ENCODE results near the gene PIP5K1A.
"Not testable (repeated sequence)": the region's sequence is repeated elsewhere in the genome, so short reads cannot be mapped to it uniquely, and the experiment has no call there.

The PIP5K1A gene, protein sequence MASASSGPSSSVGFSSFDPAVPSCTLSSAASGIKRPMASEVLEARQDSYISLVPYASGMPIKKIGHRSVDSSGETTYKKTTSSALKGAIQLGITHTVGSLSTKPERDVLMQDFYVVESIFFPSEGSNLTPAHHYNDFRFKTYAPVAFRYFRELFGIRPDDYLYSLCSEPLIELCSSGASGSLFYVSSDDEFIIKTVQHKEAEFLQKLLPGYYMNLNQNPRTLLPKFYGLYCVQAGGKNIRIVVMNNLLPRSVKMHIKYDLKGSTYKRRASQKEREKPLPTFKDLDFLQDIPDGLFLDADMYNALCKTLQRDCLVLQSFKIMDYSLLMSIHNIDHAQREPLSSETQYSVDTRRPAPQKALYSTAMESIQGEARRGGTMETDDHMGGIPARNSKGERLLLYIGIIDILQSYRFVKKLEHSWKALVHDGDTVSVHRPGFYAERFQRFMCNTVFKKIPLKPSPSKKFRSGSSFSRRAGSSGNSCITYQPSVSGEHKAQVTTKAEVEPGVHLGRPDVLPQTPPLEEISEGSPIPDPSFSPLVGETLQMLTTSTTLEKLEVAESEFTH

DNA sequence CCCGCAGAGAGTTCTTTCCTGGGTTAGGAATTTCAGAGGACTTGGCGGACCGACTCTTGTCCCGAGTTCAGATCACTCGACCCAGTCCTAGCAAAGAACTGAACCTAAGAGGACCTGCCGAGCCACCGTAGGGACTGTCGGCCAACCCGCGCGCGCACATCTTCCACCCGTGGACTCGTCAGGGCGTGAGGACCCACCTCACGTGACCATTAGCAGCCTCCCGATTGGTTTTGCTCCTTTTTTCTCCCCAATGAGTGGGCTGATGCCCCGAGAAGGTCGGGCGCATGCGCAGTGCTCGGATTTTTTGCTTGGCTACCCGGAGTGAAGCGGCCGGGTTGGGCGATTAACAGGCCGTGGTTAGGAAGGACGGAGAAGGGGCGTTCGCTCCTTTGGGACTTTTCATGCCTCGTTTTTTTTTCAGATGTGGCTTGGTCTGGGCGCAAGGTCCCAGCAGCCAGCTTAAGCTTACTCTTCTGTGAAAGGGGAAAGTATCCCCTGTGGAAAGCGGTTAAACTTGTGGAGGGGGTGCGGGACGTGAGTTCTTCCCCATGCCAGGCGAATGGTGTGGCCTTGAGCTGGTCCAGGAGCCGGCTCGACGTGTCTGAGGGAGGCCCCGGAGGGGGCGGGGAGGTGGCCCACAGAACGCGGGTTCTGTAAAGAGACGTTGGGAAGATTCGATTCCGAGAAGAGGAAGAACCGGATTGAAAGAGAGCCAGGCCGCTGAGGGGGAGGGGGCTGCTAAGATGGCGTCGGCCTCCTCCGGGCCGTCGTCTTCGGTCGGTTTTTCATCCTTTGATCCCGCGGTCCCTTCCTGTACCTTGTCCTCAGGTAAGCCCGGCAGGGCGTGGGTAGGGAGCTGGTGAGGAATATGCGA, at the start of gene PIP5K1A:
Gene PIP5K1A (plus strand): TSS at position 299 of the 874 bp plus-strand sequence. CDS start 445 bp downstream, at position 744.
- in situ Hi-C loops (cut with HindIII; ENCODE audit: low sequenced_read_pairs), result no loop called here

DNA sequence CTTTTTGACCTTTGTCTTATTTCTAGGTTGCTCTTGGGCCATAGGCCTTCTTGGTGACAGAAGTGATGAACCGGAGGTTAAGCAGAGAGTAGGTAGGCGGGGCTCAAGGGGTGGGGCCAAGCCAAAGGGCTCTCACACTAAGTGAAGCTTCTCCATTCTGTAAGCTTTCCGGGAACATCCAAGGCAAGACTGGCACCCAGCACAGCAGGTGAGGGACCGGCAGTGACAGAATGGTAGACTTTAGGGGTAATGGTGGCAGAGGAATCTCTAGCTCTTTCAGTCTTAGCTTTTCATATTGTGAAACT, 41.9 kb upstream of the PIP5K1A start, which contains the start of gene TNFAIP8L2:
Gene TNFAIP8L2 (plus strand): TSS at position 135 of the 305 bp plus-strand sequence. CDS start 2,049 bp downstream, outside the sequence.
- in situ Hi-C loops (cut with HindIII; ENCODE audit: low sequenced_read_pairs), result loop anchor here (5.0 to 10.0 kb wide), 4 partner anchors 34 to 132 kb away; no protein-coding TSS in a partner anchor

DNA sequence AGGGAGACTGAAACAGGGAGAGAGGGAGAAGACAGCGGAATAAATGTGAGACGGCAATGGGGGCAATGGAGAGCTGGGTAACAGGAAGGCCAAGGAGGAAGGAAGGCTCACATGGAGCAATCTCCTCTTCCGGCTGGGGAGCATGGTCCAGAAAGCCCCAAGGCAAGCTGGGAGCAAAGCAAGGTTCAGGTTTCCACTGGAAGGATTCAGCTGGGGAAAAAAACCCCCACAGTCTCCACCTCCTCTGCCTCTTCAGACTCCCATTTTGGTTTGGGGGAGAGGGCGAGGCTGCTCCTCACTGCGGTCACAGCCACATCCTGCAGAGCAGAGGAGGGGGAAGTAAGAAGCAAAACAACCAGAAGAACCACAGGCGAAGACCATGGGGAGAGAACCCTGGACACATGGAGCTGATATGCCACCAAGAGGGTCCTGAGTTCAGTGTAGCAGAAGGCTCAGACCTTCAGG, 41.3 kb upstream of the PIP5K1A start:
- in situ Hi-C loops (cut with HindIII; ENCODE audit: low sequenced_read_pairs), result loop anchor here (5.0 to 10.0 kb wide), 4 partner anchors 35 to 132 kb away; no protein-coding TSS in a partner anchor

DNA sequence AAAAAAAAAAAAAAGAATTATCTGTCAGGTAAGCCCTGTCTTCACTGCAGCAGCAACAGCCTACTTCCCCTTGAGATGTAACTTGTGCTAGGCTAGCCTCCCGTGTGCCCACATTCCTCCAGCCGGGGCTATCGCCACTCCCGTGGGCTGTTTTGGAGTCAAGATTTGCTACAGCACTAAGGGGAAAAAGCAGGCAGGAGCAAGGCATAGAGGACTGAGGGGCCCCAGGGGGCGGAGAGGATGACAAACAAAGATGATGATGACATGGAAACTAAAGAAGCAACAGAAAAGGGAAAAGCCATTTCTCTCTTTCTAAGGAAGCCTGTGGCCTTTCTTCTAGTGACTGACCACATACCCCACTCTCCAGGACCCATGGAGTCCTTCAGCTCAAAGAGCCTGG, 40.0 kb upstream of the PIP5K1A start:
- in situ Hi-C loops (cut with HindIII; ENCODE audit: low sequenced_read_pairs), result loop anchor here (5.0 to 10.0 kb wide), 4 partner anchors 36 to 134 kb away; no protein-coding TSS in a partner anchor

DNA sequence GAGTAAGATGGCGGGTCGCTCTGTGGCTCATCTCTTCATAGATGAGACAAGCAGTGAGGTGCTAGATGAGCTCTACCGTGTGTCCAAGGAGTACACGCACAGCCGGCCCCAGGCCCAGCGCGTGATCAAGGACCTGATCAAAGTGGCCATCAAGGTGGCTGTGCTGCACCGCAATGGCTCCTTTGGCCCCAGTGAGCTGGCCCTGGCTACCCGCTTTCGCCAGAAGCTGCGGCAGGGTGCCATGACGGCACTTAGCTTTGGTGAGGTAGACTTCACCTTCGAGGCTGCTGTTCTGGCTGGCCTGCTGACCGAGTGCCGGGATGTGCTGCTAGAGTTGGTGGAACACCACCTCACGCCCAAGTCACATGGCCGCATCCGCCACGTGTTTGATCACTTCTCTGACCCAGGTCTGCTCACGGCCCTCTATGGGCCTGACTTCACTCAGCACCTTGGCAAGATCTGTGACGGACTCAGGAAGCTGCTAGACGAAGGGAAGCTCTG, 39.6 kb upstream of the PIP5K1A start:
- in situ Hi-C loops (cut with HindIII; ENCODE audit: low sequenced_read_pairs), result loop anchor here (5.0 to 10.0 kb wide), 4 partner anchors 36 to 134 kb away; no protein-coding TSS in a partner anchor

DNA sequence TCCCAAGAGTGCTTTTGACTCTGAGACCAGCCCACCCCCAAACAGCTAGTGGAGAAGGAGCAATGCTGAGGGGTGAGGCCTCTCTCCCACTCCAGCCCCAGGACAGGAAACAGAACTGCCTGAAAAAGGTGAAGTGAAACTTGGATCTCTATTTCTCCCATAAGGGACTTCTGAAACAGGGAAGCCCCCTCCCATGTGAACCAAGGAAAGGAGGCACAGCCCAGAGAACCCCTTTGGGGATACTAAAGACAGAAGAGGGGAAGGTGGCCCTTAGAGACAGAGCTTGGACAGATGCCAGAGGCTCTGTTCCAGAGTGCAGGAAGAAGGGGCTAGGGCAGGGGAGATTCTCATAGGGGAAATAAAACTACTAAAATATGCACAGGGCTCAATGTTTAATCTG, 39.0 kb upstream of the PIP5K1A start:
- in situ Hi-C loops (cut with HindIII; ENCODE audit: low sequenced_read_pairs), result loop anchor here (5.0 to 10.0 kb wide), 4 partner anchors 37 to 135 kb away; no protein-coding TSS in a partner anchor

DNA sequence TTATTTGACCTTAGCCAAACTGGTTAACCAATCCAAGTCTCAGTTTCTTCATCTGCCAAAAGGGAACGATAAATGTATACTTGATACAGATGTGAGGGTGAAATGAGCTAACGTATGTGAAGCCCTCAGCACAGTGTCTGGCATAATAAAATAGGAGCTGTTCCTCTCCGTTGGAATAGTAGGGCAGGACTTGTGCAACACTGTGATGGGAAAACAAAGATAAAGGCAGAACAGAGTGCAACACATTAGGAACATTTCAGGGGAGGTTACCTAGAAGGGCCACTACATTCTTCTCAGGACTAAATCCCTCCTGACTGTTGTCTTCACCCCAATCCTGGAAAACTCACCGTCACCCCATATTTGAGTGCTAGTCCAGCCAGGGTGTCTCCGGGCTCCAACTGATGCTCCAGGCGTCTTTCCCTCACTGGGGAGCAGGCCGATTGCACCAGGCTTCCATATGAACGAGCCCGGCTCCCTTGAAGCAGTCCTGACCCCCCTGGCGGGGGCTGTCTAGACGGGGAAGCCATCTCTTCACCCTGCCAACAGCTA, 33.5 kb upstream of the PIP5K1A start:
- in situ Hi-C loops (cut with HindIII; ENCODE audit: low sequenced_read_pairs), result no loop called here

DNA sequence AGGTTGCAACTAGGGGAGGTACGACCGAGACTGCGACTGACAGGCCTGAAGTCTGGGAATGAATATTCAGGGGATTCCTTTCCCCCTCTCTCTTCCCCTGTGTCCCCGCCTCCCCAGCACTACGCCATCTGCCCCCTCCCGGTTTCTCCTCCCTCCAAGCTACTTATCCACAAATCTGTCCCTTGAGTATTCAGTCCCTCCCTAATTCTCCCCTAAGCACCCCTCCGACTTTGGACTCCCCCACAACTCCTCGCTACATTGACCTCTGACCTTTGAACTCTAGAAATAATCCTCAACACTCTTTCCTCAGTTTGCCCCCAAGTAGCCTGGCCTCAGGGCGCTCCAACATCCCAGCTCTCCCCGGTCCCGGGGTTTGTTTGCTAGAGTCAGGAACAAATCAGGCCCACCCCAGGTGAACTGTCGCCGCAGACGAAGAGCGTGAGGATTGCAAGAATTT, 33.0 kb upstream of the PIP5K1A start:
- in situ Hi-C loops (cut with HindIII; ENCODE audit: low sequenced_read_pairs), result no loop called here

DNA sequence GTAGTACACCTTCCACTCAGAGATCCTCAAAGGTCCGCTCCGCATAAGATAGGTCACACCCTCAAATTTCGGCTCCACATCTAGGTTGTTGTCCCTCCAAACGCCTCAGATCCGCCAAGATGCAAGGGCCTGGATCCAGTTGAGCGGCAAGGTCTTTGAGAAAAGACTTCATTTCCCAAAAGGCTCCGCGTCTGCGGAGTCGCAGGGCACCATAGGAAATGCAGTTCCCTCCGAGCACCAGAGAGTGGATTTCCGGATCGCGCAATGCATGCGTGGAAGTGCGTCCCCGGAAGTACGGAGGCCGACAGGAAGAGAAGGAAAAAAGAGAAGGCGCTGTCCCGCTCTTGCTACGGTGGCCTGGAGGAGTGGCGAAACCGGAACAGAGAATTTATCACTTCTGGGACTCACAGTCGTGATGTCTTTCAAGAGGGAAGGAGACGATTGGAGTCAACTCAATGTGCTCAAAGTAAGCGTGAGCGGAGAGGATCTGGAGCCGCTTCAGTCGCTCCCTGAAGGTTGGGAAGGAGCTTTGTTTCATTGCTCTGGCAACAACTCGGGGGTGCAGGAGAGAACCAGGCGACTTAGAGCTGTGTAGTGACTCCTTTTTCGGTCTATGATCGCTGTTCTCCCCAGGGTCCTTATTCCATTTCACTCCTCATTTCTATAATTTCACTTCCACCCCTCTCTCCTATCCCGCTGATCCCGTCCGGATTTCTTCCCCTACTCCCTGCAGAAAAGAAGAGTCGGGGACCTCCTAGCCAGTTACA, 32.4 kb upstream of the PIP5K1A start, which contains the start of the genes LYSMD1 and SCNM1:
Gene LYSMD1 (minus strand): TSS at position 165 of the 767 bp plus-strand sequence. CDS start 644 bp downstream, outside the sequence.
Gene SCNM1 (plus strand): TSS at position 407 of the 767 bp plus-strand sequence. CDS start 9 bp downstream, at position 416.
- in situ Hi-C loops (cut with HindIII; ENCODE audit: low sequenced_read_pairs), result no loop called here

DNA sequence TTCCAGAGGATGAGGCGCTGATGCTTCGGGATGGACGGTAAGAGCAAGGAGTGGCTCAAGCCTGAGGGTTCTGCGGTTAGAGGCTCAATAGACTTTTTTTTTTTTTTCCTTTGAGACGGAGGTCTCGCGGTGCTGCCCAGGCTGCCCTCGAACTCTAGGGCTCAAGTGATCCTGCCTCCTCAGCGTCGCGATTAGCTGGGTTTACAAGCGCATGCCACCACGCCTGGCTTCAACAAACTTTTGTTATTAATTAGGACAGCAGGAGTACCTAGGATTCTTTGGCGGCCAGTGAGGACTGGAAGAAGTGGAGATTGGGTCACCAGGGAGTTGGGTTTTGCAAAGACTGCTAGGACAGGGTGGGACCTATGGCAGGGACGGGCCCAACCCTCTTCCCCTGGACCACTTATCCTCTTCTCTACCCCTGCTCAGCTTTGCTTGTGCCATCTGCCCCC, 31.8 kb upstream of the PIP5K1A start:
- in situ Hi-C loops (cut with HindIII; ENCODE audit: low sequenced_read_pairs), result no loop called here

DNA sequence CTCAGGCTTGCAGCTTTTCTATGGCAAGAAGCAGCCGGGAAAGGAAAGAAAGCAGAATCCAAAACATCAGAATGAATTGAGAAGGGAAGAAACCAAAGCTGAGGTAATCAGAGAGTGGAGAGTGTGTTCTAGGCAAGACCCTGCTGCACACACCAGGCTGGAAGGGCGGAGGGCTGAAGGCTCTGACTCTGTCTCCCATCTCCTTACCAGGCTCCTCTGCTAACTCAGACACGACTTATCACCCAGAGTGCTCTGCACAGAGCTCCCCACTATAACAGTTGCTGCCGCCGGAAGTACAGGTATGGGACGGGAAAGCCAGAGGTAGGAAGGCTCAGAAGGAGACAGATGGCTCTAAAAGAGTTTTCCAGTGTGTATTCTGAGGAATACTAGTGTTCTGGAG, 31.2 kb upstream of the PIP5K1A start:
- in situ Hi-C loops (cut with HindIII; ENCODE audit: low sequenced_read_pairs), result no loop called here

DNA sequence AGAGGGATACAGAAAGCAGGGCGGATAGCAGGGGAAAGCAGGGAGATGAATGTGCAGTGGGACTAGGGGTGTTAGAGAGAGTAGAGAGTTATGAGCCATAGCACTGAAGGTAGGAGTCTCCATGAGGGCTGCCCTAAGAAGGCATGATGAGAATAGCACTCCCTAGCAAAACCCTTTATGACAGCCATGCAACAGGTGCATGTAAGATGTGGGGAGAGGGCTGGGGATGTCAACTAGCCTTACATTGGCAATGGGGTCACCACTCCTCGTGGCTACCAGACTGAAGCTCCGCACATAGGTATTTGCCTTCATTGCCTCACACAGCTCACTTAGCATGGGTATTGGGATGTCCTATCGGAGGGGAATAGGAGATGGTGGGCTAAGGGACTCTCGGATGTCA, 27.2 kb upstream of the PIP5K1A start:
- in situ Hi-C loops (cut with HindIII; ENCODE audit: low sequenced_read_pairs), result no loop called here

DNA sequence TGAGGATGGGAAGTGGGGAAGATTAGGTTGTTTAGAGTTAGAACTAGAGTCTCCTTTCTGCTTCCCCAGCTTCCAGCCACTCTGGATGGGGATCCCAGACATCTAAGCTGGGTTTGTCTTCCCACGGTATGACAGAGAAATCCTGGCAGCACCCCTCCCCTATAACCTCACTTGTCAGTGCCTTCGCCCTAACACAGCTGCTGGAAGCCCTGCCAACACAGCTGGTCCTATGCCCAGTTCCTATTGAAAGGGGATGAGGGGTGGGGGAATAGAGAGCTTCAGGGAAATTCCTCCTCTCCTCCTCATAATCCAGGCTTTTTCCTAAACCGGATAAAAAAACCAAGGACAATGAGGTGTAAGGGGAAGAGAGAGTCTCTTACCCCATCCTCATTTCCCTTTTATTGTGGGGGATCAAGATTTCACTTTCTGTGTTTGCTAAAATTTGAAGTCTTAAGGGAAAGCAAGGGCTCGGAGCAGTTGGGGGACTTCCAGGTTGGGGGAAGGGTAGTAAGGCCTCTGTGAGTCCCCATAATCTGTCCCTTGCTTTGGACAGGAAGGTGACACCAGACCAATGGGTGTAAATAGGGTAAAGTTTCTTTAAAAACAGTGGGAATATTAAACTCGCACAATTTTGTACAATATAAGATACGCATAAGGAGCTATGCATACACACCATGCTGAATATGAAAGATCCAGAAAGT, 23.2 kb upstream of the PIP5K1A start:
- in situ Hi-C loops (cut with HindIII; ENCODE audit: low sequenced_read_pairs), result no loop called here

DNA sequence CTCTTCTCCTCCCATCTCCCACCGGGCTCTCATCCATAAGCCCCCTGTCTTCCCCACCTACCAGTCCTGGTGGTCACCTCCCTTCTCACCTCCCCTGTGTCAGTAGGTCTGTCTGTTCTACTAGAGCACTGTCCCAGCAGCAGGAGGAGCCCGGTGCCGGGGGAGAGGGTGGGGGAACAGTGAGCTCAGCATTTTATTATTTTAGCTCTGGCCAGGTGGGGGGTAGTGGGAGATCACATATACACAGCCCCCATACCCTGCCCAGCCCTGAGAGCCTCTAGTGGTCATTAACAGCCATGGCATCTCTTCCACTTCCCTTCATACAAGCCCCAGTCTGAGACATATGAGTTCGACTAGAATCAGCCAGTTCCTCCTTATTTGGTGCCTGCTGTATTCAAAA, 22.5 kb upstream of the PIP5K1A start, which contains the start of gene TMOD4:
Gene TMOD4 (minus strand): TSS at position 119 of the 400 bp plus-strand sequence. CDS start 1,106 bp downstream, outside the sequence.
- in situ Hi-C loops (cut with HindIII; ENCODE audit: low sequenced_read_pairs), result no loop called here

DNA sequence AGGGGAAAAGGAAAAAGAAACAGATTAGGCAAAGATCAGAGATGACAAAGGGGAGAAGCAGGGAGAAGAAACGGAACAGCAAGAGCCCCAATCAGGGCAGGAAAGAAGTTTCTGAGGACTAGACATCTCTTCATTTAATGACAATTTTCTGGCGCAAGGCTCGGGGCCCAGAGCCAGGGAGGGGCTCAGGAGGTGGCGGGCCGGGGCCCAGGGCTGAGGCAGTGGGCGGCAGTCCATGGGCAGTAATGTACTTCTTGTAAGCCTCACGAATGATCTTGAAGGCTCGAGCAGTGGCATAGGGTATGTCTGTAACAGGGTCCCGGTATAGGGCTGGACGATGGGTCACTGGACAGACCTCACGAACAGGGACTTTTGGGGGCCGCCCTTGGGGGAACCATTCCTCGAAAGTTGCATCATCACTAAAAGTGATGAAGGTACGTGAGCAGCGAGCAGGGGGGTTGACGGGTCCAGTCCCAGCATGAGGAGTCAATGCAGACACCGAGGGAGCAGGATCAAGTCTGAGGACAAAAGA, 21.8 kb upstream of the PIP5K1A start:
- in situ Hi-C loops (cut with HindIII; ENCODE audit: low sequenced_read_pairs), result no loop called here

DNA sequence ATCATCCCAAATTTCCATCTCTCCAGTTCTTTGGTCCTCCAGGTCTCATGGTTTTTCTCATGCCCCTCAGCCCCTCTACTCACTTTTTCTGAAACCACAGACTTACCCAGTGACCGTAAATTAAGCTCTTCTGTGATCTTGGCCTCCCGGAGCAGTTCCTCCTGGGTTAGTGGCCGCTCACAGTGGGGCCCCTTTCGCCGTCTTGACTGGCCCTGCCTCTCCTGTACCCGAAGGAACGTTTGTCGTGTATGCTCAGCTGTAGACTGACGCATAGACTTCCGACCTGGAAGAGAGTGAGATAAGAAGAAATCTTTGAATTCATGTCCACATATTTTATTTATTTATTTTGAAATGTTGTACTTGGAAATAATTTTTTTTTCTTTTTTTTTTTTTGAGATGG, 14.1 kb upstream of the PIP5K1A start:
- in situ Hi-C loops (cut with HindIII; ENCODE audit: low sequenced_read_pairs), result no loop called here

DNA sequence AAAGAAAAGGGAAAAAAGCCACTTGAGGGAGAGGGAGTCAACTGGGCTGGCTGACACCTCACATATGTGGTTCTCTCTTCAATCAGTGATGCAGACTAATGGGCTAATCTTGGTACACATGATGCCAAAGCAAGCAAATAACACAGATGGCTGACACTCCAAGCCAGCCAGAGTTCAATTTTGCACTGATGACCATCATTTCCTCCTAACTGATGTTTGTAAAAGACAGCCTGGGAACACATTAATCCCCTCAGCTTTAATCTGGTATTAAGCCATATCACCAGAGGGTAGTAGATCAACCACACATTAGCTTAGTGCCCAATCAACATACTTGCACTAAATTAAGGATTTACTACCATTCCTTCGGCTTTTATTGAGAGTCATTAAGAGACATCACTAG, 11.1 kb upstream of the PIP5K1A start:
- in situ Hi-C loops (cut with HindIII; ENCODE audit: low sequenced_read_pairs), result no loop called here

DNA sequence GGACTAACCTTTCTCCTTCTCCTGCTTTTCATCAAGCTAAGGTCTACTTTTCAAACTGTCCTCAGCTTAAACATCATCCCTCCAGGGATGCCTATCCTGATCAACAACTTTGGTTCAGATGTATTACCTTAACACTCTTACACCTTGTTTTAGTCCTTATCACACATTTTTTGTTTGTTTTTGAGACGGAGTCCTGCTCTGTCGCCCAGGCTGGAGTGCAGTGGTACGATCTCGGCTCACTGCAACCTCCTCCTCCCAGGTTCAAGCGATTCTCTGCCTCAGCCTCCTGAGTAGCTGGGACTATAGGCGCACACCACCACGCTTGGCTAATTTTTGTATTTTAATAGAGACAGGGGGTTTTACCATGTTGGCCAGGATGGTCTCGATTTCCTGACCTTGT, 9.7 kb upstream of the PIP5K1A start:
- in situ Hi-C loops (cut with HindIII; ENCODE audit: low sequenced_read_pairs), result not testable (repeated sequence)

All from endothelial cell of hepatic sinusoid (primary cell).